ENCODE measurements around the gene XPR1.
"Not testable (repeated sequence)": the region's sequence is repeated elsewhere in the genome, so short reads cannot be mapped to it uniquely, and the experiment has no call there.

DNA sequence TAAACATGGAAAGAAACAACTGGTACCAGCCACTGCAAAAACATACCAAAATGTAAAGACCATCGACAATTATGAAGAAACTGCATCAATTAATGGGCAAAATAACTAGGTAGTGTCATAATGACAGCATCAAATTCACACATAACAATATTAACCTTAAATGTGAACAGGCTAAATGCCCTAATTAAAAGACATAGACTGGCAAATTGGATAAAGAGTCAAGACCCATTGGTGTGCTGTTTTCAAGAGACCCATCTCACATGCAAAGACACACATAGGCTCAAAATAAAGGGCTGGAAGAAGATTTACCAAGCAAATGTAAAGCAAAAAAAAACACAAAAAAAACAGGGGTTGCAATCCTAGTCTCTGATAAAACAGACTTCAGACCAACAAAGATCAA is 201.4 kb downstream of the XPR1 start:
- TF ChIP-seq MTA3 (IDR thresholded peaks at IDR 0.05; ENCODE audit: borderline replicate concordance, low read length); ZNF207 (IDR thresholded peaks at IDR 0.05; ENCODE audit: borderline replicate concordance); FOXK2 (IDR thresholded peaks at IDR 0.05); CREB1 (IDR thresholded peaks at IDR 0.05; ENCODE audit: low read depth): not testable (repeated sequence)
- TF ChIP-seq, protein P1, sequence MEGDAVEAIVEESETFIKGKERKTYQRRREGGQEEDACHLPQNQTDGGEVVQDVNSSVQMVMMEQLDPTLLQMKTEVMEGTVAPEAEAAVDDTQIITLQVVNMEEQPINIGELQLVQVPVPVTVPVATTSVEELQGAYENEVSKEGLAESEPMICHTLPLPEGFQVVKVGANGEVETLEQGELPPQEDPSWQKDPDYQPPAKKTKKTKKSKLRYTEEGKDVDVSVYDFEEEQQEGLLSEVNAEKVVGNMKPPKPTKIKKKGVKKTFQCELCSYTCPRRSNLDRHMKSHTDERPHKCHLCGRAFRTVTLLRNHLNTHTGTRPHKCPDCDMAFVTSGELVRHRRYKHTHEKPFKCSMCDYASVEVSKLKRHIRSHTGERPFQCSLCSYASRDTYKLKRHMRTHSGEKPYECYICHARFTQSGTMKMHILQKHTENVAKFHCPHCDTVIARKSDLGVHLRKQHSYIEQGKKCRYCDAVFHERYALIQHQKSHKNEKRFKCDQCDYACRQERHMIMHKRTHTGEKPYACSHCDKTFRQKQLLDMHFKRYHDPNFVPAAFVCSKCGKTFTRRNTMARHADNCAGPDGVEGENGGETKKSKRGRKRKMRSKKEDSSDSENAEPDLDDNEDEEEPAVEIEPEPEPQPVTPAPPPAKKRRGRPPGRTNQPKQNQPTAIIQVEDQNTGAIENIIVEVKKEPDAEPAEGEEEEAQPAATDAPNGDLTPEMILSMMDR (IDR thresholded peaks at IDR 0.05 in 2 of 3, conservative IDR thresholded peaks at IDR 0.05 in 1 of 3; ENCODE audit: control insufficient read depth in 2 of 3, extremely low read depth in 1 of 3, insufficient read depth in 1 of 3, low read depth in 3 of 3, low read length in 3 of 3): not testable (repeated sequence)
